GM12892 (cell line): ENCODE measurements around the gene AGPAT4.

Experiments
- POLR2A ChIP-seq: IDR thresholded peaks from 2 replicates; pipeline ENCODE4 v1.6.1; 2011; ENCODE audit warnings: low read depth, low read length, control low read depth
- POLR2AphosphoS5 ChIP-seq: IDR thresholded peaks from 2 replicates; pipeline ENCODE4 v1.6.1; 2011; ENCODE audit warnings: low read depth, low read length, control low read depth
- TAF1 ChIP-seq: IDR thresholded peaks from 2 replicates; pipeline ENCODE4 v1.6.1; 2011; ENCODE audit warnings: low read depth, mild to moderate bottlenecking, control low read depth, low read length, borderline replicate concordance

- TF ChIP-seq POLR2AphosphoS5 (no peak), TAF1 (no peak), POLR2A (no peak)
Observed at GRCh38 chr6:161301338-161301737, 27.5 kb upstream of the AGPAT4 start.
